Activated naive CD4-positive, alpha-beta T cell treated with anti-CD3 and anti-CD28 coated beads, Interleukin-2, amount 50 U/mL, for 16 hours (primary cell): ENCODE data around the gene CCDC188.

Source experiments
- DNase-seq: peaks from one replicate; pipeline ENCODE4 v3.0.0-alpha.2; 2020

Gene CCDC188

DNA sequence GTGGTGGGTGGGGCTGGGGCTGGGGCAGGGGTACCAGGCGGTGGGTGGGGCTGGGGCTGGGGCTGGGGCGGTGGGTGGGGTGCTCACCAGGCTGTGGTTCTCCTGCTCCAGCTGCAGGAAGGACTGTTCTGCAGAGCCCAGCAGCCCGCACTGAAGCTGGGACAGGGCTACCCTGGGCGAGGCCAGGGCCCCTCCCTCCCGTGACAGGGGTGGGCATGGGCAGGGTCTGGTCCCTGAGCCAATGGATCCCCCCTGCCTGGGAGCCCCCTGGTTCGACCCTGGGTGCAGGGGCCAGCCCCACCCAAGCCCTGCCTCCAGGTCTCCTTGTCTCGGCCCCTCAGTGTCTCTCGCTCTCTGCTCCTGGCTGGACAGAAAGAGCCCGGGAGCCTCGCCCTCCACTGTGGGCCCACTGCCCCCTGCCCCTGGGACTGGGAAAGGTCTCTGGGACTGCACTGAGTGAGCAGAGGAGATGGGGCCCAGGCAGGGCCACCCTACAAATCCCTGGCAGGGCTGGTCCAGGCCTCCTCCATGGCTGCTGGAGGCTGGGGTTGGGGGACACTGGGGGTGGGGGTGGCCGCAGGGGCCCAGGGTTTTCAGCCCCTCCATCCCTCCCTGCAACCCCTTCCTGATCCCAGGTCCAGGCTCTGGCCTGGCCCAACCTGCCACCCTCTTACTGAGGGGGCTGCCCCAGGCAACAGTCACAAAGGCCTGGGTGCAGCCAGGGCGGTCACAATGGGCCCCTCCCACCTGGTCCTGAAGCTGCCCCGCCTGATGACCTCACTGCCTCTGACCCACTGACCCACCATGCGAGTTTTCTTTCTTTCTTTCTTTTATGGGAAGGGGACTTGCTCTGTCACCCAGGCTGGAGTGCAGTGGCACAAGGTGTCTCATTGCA, at the start of gene CCDC188:
Gene CCDC188 (minus strand): TSS at position 675 of the 895 bp plus-strand sequence. CDS start 69 bp downstream, at position 606.
- no peak for DNase-seq

DNA sequence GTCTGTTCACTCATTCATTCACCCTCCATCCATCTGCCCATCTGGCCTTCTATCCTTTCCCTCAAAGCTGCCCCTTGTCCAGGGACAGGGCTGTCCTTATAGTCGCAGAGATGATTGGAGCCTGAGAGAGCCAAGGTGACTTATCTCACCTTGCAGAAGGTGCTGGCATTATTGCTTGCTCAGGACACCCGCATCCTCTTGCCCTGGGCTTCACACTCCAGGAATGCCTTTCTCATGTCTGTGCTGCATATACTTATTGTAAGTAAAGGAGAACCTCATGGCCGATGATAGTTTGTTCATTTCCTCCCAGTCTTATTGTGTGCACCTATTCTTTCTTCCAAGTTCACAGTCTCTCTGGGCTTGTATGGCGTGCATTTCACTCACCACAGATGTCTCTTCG, 49.1 kb upstream of the CCDC188 start:
- no peak for DNase-seq

DNA sequence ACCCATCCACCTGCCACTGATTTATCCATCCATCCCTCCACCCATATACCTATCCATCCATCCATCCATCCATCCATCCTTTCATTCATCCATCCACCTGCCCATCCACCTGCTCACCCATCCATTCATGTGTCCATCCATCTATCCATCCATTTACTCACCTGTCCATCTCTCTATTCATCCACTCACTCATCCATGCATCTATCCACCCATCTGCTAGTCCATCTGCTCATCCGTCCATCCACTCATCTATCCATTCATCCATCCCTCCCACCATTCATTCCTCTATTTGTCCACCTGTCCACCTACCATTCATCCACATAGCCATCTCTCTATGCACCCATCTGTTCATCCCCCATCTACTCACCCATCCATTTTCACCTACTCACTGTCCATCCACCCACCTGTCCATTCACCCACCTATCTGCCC, 48.6 kb upstream of the CCDC188 start:
- DNase-seq: no peak

DNA sequence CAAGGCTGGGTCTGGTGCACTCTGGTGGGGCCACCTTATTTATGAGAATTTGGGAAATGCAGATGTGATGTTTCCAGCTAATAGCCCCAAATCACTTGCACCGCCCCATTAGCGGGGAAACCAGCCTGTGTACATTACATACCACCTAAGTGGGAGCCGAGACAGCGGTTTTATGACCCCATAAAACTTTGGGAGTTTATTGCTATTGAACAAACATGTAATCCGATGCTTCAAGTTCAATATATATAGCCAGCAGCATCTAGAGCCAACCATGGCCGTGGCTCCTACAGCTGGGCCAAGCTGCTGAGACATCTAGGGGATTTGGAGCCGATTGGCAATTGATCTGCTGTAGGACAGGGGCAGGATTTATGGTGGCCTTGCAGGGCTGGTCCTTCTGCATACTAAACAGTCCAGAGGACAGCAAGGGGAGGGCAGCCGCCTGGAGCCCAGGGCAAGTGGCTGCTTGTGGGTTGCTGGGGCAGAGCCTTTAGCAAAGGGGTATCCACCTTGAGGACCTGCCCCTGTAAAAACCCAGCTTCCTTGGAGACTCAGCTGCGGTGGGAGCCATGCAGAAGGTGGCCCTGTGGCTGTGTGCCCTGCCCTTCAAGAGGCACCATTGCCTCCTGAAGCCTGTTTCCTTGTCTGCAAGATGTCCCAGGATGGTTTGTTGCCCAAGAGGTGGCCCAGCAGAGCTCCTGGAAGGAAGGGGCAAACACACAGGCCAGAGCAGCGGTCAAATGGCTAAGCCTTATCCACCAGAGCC, 47.9 kb upstream of the CCDC188 start:
- no peak for DNase-seq

DNA sequence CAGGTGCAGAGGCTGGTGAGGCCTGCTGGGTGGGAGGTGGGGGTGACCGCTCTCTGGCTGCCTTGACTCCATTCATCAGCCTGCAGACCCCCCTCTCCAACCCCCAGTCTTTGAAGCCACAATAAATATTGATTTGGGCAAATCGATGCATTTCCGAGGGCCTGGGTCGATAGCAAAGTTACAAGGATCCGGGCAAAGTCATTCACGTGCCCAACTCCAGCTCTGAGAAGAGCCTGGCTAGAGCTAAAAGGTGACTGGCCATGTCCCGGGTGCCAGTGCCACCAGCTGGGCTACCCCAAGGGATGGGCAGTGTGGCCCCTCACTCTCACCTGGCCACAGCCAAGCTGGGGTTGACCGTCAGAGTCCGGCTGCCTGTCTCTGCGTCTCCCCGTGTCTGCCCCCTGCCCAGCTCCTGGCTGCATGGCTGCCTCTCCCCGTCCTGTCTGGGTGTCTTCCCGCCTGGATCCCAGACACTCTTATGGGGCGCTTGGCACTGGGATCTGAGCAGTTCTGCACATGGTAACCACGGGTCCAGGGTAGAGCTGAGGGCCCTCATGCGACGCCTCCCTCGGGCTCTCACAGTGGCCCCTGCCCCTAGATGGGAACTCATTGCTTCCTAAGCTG, 46.7 kb upstream of the CCDC188 start:
- no peak for DNase-seq

DNA sequence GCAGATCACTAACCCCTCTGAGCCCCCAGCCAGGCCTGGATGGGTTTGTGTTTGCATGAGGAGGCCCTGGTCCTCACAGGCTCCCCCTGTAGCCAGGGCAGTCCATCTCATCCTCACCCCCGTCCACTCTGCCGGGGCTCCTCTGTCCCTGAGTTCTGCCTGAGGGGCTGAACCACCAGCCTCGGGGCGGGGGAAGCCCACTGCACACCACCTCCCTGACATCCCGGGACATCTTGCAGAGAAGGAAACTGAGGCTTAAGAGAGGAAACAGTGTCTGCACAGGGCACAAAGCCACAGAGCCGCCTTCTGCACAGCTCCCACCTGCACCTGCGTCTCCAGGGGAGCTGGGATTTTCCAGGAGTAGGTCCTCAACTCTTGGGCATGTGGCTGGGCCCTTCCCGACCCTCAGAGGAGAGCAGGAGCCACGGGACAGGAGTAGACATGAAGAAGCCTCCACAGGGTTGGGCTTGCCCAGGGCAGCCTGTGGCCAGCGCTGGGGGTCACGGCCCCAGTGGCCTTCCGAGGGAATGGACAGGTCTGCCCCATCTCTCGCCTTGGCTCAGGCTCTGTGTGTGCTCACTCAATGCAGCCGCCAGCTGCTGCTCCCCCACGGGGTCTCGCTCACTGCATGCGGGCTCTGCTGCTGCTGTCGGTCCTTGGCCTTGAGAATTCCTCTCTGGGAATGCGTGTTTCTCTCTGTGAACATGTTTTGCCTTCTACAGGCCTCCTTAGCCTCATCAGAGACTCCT, 45.4 kb upstream of the CCDC188 start:
- no peak for DNase-seq

DNA sequence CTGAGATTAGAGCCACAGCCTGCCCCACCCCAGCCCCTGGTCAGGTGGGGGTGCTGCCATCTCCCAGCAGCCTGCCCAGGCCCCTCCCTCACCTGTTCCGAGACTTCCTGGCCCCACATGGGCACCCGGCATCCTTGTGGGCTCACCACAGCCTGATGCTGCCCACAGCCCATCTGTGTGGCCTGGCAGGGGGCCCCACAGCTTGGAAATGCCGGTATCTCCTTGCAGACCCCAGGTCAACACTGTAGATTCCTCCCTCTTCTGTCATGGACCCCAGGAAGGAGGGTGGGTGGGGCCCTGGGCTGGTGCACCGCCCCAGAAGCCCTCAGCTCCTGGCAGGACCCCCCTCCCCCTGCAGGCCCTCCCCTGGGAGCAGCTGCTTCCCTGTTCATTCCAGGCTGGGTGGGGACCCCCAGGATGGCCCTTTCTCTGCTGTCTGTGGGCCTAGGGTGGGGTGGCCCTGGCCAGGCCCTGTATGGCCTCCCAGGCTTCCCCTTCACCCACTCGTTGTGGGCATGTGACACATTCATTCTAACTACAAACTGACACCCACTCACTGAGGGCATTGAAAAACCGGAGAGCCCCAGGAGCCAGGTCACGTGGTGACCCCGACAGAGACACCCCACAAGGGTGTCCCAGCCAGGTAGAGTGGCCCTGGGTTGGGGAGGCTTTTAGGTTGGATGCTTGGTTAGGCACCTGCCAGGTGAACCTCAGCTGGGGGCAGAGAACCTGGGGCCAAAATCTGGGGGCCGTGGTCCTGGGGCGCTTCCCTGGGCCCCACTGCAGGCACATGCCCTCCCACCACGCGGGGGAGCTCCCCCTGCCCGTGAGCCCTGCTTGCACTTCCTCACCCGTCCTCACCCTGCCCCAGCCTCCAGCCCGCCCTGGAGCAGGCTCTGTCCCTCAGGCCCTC, 44.1 kb upstream of the CCDC188 start:
- no peak for DNase-seq

DNA sequence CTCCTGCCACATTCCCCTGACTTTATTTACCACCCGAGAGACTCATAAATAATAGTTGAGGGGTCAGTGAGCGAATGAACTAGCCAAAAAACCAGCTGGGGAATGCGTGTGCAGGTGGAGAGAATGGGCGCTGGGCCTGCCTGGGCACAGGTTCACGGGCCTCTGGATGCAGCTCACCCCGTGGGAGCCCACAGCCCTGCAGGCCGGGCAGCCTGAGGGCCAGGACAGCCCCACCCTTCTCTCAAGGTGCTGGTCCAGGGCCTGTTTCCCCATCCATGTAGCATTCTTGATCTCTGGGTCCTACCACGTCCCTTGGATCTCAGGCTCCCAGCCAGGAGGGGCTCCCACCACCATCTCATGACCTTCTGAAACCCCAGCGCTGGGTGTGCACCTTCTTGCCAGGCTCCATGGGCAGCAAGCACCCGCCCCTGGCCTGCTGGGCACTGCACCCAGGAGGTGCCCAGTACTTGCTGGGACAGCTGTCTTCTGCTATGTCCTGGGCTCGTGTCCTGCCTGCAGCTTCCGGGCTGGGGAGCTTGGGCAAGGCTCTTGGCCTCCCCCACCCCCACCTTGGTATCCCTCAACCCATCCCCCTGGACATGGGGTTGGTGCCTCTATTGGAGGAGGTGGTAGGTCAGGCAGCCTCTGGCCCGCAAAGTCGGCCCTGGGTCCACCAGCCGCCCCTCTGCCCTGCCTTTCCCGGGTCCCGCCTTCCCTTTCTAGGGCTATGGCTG, 43.1 kb upstream of the CCDC188 start:
- DNase-seq: no peak

DNA sequence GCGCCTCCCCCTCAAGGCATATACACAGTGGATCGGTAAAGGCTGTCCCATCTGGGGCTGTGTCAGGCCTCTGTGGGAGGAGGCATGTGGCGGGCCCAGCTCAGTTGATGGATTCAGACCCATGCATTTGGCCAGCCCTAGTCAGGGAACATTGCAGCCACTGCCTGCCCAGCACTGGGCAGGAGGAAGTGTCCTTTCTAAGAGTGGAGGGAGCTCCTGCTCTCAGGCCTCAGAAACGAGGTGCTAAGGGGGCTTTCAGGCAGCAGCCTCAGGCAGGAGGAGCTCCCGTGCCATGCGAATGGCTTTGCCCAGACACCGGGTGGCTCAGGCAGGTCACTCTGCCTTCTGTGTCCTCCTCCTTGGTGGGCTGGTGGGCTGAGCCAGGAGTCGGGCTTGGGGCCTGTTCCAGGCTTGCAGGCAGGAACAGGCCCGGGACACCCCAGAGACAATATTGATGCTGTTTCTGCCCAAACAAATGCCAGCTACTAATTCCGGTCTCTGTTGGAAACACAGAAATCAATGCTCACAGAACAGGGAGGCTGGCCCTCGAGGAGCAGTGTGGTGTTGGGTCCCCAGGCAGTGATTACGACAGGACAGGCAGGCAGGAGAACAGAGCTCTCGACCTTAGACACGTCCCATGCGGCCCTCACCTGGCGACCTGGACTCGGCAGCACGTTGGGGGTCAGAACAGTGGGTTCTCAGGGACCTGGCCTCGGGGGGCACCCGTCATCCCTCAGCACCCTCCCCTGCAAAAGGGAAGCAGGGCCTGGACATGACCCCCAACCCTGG, 42.3 kb upstream of the CCDC188 start:
- DNase-seq: no peak

DNA sequence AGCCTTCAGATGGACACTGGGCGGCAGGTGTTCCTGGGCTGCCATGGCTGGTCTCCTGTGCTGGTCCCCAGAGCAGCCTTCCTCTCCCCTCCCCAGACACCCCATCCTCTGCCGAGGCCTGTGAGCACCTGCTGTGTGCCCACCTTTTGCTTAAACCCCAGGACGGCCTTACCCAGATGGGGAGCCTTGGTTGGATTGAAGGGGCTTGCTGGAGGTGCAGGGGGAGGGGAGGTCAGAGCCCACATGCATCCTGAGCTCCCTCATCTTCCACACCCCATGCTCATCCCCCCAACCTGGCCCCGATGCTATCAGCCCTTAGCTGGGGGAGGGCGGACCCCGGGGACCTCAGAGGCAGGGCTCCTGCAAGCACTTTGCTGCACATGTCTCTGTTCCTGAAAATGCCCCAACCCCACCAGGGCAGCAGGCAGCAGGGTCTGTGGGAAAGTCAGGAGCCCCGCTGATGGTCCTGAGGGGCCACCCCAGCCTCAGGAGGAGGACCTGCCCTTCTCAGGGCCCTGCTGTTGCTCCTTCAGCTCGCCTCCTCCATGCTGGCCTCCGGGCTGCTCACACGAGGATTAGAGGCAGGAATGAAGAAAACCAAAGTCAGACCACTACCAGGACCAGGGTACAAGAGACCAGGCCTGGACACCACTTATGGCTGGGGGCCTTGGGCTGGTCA, 41.6 kb upstream of the CCDC188 start:
- no peak for DNase-seq

DNA sequence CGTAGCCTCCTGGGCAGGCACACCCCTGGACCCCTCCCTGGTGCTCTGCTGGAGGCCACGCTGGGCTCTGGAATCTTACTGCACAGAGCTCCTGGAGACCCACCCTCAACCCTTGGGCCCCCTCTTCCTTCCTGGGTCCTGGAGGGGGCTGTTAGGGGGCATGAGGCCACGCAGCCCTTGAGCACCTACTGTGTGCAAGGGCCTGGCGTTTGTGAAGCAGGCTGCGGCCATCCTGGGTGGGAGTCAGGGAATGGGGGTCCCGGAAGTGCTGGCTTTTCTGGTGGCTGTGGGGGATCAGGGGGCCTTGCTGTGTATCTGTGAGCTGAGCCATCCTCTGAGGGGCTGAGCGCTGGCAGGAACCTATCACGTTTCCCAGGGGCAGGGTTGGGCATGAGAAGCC, 40.9 kb upstream of the CCDC188 start:
- DNase-seq: no peak

DNA sequence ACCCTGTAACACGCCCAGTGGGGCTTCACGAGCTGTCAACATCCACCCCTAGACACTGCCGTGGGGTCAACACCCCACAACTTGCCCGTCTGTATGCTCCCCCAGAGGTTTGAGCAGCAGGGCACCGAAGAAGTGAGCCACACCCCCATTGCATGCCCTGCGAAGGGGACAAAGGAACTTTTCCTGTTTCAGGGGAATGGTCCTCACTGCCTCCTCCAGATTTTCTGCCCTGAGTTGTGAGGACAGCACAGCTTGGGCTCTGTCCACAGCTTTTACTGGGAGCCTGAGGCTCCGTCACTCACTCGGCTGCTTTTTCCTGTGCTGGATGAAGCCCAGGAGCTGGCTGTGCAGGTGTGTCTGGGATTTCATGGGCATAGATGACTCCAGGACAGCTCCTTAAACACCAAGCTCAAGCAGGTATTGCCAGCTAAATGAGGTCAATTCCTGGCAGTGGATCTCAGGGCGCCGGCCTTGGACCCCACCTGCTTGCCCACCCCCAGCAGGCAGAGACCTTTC, 40.2 kb upstream of the CCDC188 start:
- DNase-seq: no peak

DNA sequence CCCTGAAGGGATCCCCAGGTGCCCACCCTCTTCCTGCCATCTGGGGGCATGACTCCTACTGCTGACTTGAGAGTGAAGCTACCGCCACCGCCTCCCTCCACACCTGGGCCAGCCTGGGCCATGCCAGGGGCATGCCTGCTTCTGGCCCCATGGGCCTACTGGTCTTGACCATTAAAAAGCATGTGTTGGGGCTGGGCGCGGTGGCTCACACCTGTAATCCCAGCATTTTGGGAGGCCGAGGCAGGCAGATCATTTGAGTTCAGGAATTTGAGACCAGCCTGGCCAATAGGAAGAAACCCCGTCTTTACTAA, 37.7 kb upstream of the CCDC188 start:
- no peak for DNase-seq

DNA sequence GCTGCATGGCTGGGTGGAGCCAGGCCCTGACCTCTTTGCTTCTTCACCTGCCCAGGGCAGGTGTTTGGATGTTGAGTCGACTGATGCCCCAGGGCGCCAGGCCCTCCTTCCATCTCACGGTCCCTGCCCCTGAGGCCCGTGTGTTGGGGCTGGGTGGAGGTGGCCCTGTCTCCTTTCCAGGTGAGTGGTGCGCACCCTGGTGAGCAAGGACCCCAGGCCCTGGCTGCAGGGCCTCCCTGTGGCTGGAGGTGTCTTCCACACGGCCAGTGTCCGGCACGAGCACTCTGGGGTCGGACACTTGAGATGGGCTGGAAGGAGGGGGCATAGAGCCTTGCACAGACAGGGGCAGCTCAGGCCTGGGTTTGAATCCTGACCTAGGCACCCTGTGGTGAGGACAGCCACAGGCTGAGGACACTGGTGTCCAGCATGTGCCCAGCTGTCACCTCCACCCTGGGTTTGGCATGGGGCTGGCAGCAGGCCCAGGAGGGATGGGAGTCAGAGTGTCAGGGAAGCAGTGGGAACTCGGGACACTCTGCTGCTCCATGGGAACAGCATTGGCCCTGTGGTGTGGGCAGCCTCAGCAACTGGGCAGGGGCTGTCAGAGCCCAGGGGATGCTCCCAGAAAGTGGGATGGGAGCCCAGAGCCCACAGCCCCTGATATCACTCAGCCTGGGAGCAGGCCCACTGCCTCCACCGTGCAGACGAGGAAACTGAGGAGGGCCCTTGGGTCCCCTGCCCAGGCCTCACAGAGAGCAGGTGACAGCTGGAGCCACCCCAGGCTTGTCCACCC, 37.1 kb upstream of the CCDC188 start:
- DNase-seq: no peak

DNA sequence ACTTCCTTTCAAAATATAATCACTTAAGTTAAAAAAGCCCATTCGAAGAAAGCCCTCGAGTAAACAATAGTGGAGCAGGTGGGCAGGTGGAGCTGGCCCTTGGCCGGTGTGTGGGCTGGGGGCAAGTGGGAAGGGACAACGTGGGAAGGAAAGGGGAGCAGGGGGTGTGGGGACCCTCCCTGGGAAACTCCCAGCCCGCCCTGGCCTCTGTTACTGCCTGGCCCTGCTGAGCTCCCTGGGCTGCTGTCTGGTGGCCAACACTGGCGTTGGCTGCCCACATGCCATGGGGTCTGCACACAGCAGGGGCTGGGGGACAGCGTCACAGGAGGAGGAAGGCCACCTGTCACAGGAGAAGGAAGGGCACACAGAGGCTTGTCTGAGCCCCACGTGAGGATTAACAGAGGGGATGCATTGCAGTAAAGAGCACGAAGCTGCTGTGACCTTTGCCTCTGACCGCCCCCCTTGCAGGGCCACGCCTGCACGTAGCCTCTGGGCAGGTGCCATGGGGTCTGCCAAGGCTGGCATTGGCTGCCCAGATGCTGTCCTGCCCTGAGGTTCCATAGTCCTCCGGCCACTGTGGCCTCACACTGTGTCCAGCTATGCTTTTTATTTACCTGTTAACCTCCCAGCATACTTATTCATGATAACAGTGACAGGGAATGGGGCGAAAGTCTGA, 36.2 kb upstream of the CCDC188 start:
- DNase-seq: no peak

DNA sequence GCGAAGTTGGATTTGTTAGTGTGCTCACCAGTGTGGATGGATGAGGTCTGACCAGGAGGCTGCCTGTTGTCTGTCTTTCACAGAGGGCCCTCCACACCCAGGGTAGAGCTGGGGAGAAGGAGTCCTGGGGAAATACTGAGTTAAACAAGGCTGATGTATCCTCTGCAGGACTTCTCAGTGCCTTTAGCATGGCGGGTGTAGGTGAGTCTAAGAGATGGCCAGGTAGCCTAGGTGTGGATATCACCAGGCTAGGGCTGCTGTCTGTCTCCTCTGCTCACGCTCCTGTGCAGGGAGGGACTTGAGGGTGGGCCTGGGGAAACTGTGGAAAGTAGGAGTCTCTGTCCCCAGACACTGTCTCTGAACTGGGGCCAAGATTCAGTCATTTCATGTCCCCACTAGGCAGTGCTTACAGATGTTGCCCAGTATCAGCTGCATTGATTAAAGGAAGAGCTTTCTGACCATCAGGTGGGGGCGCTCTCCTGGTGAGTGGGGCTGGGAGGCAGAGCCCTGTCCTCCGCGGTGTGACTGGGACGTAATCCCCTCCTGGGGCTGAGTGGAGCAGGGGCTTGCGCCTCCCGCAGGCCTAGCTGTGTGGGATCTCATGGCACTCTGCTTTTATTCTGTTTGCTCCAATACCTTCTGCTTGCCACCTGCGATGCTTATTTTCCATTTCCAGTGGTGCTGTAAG, 35.5 kb upstream of the CCDC188 start:
- DNase-seq: no peak

DNA sequence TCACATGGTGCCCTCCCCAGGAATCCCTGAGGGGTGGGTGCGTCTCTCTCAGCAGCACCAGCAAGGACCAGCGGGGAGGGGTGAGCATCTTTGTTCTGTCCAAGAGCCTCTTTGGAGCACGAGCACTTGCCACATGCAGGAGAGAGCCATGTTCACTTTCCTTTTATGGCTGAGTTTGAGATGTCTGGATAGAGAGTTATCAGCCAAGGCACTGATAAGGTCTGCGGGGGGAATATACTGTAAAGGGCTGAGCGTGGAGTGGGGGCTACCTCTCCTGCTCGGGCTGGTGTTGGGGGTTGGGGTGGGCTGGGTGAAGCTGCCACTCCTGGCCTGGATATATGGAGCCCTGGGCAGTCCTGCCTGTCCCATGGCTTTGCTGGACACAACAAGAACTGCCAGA, 34.9 kb upstream of the CCDC188 start:
- DNase-seq: no peak
